WTC11 (cell line): ENCODE data around the gene INPP5A. TPM values are rescaled to one million over a fixed set of nuclear protein-coding genes. Genes with fewer than 3 reads are reported as not detected.

Source experiments
- ATAC-seq: fragments of 200-7000 bp; cut with Tn5 transposase; 2 replicates; pipeline ENCODE4 v1.10.0; 2021; ENCODE audit warnings: mild to moderate bottlenecking, moderate library complexity
- CTCF ChIA-PET: fragments of 300-600 bp; sonication (Branson Sonifier 250); formaldehyde crosslinking; loops from one replicate; lab custom pipeline; 2021; ENCODE audit warnings: antibody characterized with exemption; lab: Charles Lee
- POLR2A ChIA-PET: fragments of 350-600 bp; sonication (Branson Sonifier 250); formaldehyde crosslinking; loops from one replicate; lab custom pipeline; 2021; ENCODE audit warnings: antibody characterized with exemption; lab: Charles Lee
- DNase-seq: peaks from one replicate; pipeline ENCODE4 v3.0.0; 2021; ENCODE audit warnings: low spot score
- H3K27ac Mint-ChIP-seq: 2 replicates; pipeline ENCODE4 v1.8.0; 2021; ENCODE audit warnings: mixed read lengths
- H3K27me3 Mint-ChIP-seq: 2 replicates; pipeline ENCODE4 v1.8.0; 2021; ENCODE audit warnings: low read depth, mild to moderate bottlenecking, moderate library complexity, mixed read lengths
- H3K36me3 Mint-ChIP-seq: 2 replicates; pipeline ENCODE4 v1.8.0; 2021; ENCODE audit warnings: mixed read lengths
- H3K4me1 Mint-ChIP-seq: 2 replicates; pipeline ENCODE4 v1.8.0; 2022; ENCODE audit warnings: mixed read lengths
- H3K4me3 Mint-ChIP-seq: 2 replicates; pipeline ENCODE4 v1.8.0; 2021; ENCODE audit warnings: mild to moderate bottlenecking, moderate library complexity, mixed read lengths
- H3K9me3 Mint-ChIP-seq: 2 replicates; pipeline ENCODE4 v1.8.0; 2021; ENCODE audit warnings: mixed read lengths
- CBFB ChIP-seq: sonication (generic); formaldehyde crosslinking; IDR thresholded peaks from 2 replicates; pipeline ENCODE4 v1.8.1; 2022; ENCODE audit warnings: mild to moderate bottlenecking, low read depth, missing genetic modification reagents
- CREB1 ChIP-seq: sonication (generic); formaldehyde crosslinking; IDR thresholded peaks from 2 replicates; pipeline ENCODE4 v1.8.0; 2023; ENCODE audit warnings: mild to moderate bottlenecking, missing genetic modification reagents
- FOXP1 ChIP-seq: sonication (generic); formaldehyde crosslinking; IDR thresholded peaks from 2 replicates; pipeline ENCODE4 v1.8.0; 2022; ENCODE audit warnings: missing genetic modification reagents, mild to moderate bottlenecking, moderate library complexity, borderline replicate concordance
- MXD4 ChIP-seq: fragments of 250-450 bp; sonication (Bioruptor Pico); IDR thresholded peaks from 2 replicates; pipeline ENCODE4 v1.8.0; 2021; ENCODE audit warnings: mild to moderate bottlenecking, moderate library complexity, borderline replicate concordance
- NFATC4 ChIP-seq: fragments of 250-450 bp; sonication (Bioruptor Pico); IDR thresholded peaks from 2 replicates; pipeline ENCODE4 v1.9.0; 2021; ENCODE audit warnings: mild to moderate bottlenecking
- SMAD4 ChIP-seq: sonication (generic); formaldehyde crosslinking; IDR thresholded peaks from 2 replicates; pipeline ENCODE4 v1.8.0; 2022; ENCODE audit warnings: mild to moderate bottlenecking, missing genetic modification reagents
- TCF7 ChIP-seq: sonication (generic); formaldehyde crosslinking; IDR thresholded peaks from 2 replicates; pipeline ENCODE4 v1.8.0; 2022; ENCODE audit warnings: mild to moderate bottlenecking, low read depth, missing genetic modification reagents, moderate library complexity
- ZNF138 ChIP-seq: sonication (generic); formaldehyde crosslinking; conservative IDR thresholded peaks from 2 replicates; pipeline ENCODE4 v1.8.1; 2022; ENCODE audit warnings: mild to moderate bottlenecking, moderate library complexity, missing genetic modification reagents
- ZNF232 ChIP-seq: sonication (generic); formaldehyde crosslinking; IDR thresholded peaks from 2 replicates; pipeline ENCODE4 v1.8.0; 2022; ENCODE audit warnings: mild to moderate bottlenecking, missing genetic modification reagents
- ZNF263 ChIP-seq: sonication (generic); formaldehyde crosslinking; IDR thresholded peaks from 2 replicates; pipeline ENCODE4 v1.8.1; 2022; ENCODE audit warnings: low read depth, mild to moderate bottlenecking, moderate library complexity, missing genetic modification reagents
- ZNF416 ChIP-seq: fragments of 250-450 bp; sonication (Bioruptor Pico); IDR thresholded peaks from 2 replicates; pipeline ENCODE4 v1.9.0; 2021; ENCODE audit warnings: mild to moderate bottlenecking, inconsistent platforms
- ZNF671 ChIP-seq: fragments of 250-450 bp; sonication (Bioruptor Pico); IDR thresholded peaks from 2 replicates; pipeline ENCODE4 v1.8.0; 2021; ENCODE audit warnings: mild to moderate bottlenecking
- total RNA-seq: library from RNA; stranded (reverse); gene quantifications from 3 replicates; pipeline ENCODE4 v1.2.3, GENCODE V29; 2021
- TF ChIP-seq, protein P1 (sequence below): sonication (generic); formaldehyde crosslinking; IDR thresholded peaks from 2 replicates; pipeline ENCODE4 v1.8.0; 2022; ENCODE audit warnings: mild to moderate bottlenecking, missing genetic modification reagents
- TF ChIP-seq, protein P2 (sequence below): sonication (generic); formaldehyde crosslinking; IDR thresholded peaks from 2 replicates; pipeline ENCODE4 v1.8.1; 2022; ENCODE audit warnings: missing genetic modification reagents, borderline replicate concordance
- TF ChIP-seq, protein P3 (sequence below): sonication (generic); formaldehyde crosslinking; IDR thresholded peaks from 2 replicates; pipeline ENCODE4 v1.8.1; 2022; ENCODE audit warnings: low read depth, missing genetic modification reagents, borderline replicate concordance
- TF ChIP-seq, protein P4 (sequence below): sonication (generic); formaldehyde crosslinking; IDR thresholded peaks from 2 replicates; pipeline ENCODE4 v1.8.1; 2022; ENCODE audit warnings: mild to moderate bottlenecking, moderate library complexity, missing genetic modification reagents
- TF ChIP-seq, protein P5 (sequence below): sonication (generic); formaldehyde crosslinking; IDR thresholded peaks from 2 replicates; pipeline ENCODE4 v1.8.1; 2023; ENCODE audit warnings: mild to moderate bottlenecking, missing genetic modification reagents
- TF ChIP-seq, protein P6 (sequence below): sonication (generic); formaldehyde crosslinking; IDR thresholded peaks from 2 replicates; pipeline ENCODE4 v1.8.1; 2022; ENCODE audit warnings: mild to moderate bottlenecking, missing genetic modification reagents, moderate library complexity, borderline replicate concordance
- TF ChIP-seq, protein P7 (sequence below): fragments of 250-450 bp; sonication (Bioruptor Pico); IDR thresholded peaks from 2 replicates; pipeline ENCODE4 v1.9.0; 2021; ENCODE audit warnings: moderate library complexity, mild to moderate bottlenecking, inconsistent platforms, borderline replicate concordance

The INPP5A gene
- total RNA-seq, 1 experiment from 2014 or later: 22.1 TPM

DNA sequence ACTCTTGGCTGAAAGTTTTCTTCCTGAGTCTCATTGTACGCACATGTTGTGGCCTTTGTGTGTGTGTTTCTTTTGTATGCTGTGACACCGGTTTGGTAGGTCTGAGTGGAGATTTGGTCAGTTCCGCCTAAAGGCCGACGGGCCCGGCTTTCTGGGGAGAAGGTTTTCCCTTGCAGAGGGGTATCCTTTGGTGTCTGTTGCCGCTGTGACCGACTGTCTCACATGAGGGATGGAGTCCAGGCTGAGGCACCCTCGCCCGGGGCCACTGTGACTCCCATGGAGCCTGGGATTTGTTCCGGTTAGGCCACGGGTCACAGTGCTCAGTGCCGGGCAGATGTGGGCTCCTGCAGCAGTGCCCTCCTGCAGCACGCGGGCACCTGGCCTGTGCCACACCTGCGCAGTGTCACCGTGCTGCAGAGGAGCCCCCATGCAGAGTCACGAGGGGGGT is 19.4 kb downstream of the INPP5A start (continued):
- TF ChIP-seq, protein P1, sequence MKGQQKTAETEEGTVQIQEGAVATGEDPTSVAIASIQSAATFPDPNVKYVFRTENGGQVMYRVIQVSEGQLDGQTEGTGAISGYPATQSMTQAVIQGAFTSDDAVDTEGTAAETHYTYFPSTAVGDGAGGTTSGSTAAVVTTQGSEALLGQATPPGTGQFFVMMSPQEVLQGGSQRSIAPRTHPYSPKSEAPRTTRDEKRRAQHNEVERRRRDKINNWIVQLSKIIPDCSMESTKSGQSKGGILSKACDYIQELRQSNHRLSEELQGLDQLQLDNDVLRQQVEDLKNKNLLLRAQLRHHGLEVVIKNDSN: no peak
- TF ChIP-seq TCF7: no peak
- TF ChIP-seq ZNF263 (CRISPR knock-in tag): no peak
- TF ChIP-seq, protein P2, sequence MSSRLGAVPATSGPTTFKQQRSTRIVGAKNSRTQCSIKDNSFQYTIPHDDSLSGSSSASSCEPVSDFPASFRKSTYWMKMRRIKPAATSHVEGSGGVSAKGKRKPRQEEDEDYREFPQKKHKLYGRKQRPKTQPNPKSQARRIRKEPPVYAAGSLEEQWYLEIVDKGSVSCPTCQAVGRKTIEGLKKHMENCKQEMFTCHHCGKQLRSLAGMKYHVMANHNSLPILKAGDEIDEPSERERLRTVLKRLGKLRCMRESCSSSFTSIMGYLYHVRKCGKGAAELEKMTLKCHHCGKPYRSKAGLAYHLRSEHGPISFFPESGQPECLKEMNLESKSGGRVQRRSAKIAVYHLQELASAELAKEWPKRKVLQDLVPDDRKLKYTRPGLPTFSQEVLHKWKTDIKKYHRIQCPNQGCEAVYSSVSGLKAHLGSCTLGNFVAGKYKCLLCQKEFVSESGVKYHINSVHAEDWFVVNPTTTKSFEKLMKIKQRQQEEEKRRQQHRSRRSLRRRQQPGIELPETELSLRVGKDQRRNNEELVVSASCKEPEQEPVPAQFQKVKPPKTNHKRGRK: no peak
- no peak for TF ChIP-seq NFATC4 (CRISPR knock-in tag)
- TF ChIP-seq ZNF671 (CRISPR knock-in tag): no peak
- TF ChIP-seq ZNF138 (CRISPR knock-in tag): no peak
- TF ChIP-seq, protein P3, sequence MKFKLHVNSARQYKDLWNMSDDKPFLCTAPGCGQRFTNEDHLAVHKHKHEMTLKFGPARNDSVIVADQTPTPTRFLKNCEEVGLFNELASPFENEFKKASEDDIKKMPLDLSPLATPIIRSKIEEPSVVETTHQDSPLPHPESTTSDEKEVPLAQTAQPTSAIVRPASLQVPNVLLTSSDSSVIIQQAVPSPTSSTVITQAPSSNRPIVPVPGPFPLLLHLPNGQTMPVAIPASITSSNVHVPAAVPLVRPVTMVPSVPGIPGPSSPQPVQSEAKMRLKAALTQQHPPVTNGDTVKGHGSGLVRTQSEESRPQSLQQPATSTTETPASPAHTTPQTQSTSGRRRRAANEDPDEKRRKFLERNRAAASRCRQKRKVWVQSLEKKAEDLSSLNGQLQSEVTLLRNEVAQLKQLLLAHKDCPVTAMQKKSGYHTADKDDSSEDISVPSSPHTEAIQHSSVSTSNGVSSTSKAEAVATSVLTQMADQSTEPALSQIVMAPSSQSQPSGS (CRISPR knock-in tag): no peak
- TF ChIP-seq, all 79 proteins: peak for 0

DNA sequence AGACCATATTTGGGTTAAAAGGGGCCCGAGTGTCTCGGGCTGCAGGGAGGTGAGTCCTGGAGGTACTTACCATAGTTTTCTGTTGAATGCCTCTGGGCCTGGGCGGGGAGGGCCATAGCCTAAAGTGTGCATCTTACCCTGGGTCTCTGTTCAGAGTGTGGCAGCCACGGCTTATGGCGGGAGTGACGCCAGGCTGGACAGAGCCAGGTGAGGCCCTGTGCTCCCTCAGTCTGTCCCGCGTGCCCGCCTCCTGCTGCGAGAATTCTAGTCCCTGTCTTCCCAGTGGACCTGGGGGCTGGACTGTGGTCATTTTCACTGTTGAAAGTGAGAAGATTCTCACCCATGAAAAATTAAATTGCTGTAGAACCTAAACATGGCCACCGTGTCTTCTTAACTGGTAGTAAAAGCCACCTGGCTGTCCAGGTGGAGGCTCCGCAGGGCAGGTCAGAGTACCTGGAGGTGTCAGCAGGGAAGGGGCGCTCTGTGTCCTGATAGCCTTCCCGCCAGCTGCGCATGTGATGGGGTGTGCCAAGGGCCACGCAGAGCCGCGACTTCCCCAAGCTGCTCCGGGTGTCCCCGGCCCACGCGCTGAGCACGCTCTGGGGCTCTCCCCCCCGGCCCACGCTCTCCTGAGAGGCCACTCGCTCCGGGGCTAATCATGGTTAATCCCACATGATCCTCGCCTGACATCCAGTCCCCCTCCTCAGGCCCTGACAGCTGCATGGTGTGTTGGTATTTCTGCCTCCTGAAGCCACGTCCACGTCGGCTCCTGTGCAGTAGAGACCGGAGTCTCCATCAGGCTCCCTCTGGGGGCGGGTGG is 20.3 kb downstream of the INPP5A start:
- Mint-ChIP-seq H3K9me3 (peaks cover 6% of the 10 kb centered on the region; the same call in 1 of the 2 replicates), H3K4me3 (no peak overlapping the region), H3K4me1 (no peaks in the 10 kb centered on the region), H3K27ac (no peak overlapping the region), H3K36me3 (peaks cover 2% of the 10 kb centered on the region; the same call in 1 of the 2 replicates), H3K27me3 (no peaks in the 10 kb centered on the region)
- no peak for ATAC-seq
- CTCF ChIA-PET: interaction anchor here (0.7 kb wide), 1 partner anchor 101 kb away, joined by 3 read pairs; no protein-coding TSS in a partner anchor
- POLR2A ChIA-PET: no interaction called here
- TF ChIP-seq FOXP1 (CRISPR knock-in tag) (no peak), CREB1 (CRISPR knock-in tag) (no peak), ZNF416 (CRISPR knock-in tag) (no peak), MXD4 (CRISPR knock-in tag) (no peak), ZNF232 (CRISPR knock-in tag) (no peak), SMAD4 (CRISPR knock-in tag) (no peak), CBFB (CRISPR knock-in tag) (no peak)
- TF ChIP-seq, protein P1: no peak
- TF ChIP-seq, protein P4, sequence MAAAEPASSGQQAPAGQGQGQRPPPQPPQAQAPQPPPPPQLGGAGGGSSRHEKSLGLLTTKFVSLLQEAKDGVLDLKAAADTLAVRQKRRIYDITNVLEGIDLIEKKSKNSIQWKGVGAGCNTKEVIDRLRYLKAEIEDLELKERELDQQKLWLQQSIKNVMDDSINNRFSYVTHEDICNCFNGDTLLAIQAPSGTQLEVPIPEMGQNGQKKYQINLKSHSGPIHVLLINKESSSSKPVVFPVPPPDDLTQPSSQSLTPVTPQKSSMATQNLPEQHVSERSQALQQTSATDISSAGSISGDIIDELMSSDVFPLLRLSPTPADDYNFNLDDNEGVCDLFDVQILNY (CRISPR knock-in tag): no peak
- TF ChIP-seq, protein P5, sequence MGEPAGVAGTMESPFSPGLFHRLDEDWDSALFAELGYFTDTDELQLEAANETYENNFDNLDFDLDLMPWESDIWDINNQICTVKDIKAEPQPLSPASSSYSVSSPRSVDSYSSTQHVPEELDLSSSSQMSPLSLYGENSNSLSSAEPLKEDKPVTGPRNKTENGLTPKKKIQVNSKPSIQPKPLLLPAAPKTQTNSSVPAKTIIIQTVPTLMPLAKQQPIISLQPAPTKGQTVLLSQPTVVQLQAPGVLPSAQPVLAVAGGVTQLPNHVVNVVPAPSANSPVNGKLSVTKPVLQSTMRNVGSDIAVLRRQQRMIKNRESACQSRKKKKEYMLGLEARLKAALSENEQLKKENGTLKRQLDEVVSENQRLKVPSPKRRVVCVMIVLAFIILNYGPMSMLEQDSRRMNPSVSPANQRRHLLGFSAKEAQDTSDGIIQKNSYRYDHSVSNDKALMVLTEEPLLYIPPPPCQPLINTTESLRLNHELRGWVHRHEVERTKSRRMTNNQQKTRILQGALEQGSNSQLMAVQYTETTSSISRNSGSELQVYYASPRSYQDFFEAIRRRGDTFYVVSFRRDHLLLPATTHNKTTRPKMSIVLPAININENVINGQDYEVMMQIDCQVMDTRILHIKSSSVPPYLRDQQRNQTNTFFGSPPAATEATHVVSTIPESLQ (CRISPR knock-in tag): no peak
- TF ChIP-seq, protein P6, sequence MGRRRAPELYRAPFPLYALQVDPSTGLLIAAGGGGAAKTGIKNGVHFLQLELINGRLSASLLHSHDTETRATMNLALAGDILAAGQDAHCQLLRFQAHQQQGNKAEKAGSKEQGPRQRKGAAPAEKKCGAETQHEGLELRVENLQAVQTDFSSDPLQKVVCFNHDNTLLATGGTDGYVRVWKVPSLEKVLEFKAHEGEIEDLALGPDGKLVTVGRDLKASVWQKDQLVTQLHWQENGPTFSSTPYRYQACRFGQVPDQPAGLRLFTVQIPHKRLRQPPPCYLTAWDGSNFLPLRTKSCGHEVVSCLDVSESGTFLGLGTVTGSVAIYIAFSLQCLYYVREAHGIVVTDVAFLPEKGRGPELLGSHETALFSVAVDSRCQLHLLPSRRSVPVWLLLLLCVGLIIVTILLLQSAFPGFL: no peak
- TF ChIP-seq, protein P7, sequence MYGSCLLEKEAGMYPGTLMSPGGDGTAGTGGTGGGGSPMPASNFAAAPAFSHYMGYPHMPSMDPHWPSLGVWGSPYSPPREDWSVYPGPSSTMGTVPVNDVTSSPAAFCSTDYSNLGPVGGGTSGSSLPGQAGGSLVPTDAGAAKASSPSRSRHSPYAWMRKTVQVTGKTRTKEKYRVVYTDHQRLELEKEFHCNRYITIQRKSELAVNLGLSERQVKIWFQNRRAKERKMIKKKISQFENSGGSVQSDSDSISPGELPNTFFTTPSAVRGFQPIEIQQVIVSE (CRISPR knock-in tag): no peak
- no peak for DNase-seq
